ENCODE measurements around the gene OPHN1. TPM values are rescaled to one million over a fixed set of nuclear protein-coding genes. Genes with fewer than 3 reads are reported as not detected.

OPHN1 gene
- total RNA-seq, 1 experiment from 2014 or later, result 4.6 TPM

- Histone ChIP-seq H3K36me3 (ENCODE audit: control insufficient read depth, insufficient read depth, low read length) (no peaks in the 10 kb centered on the region), H3K4me3 (ENCODE audit: low read depth, low read length) (no peak overlapping the region), H3K27me3 (replicated peaks; ENCODE audit: control insufficient read depth, insufficient read depth, low read length) (no peaks in the 10 kb centered on the region), H3K9me3 (no peaks in the 10 kb centered on the region), H3K4me1 (0 out of 2 replicates have a peak, but pooled peaks cover 6% of the 10 kb centered on the region)
- H3K27ac Mint-ChIP-seq (ENCODE audit: unreplicated experiment), result no peak overlapping the region
- POLR2A ChIA-PET, result no interaction called here
- CTCF ChIA-PET, result no interaction called here
- no peak overlapping the region for H3K4me3 Mint-ChIP-seq (ENCODE audit: unreplicated experiment)
- intact Hi-C loops (cut with micrococcal nuclease; ENCODE audit: unreplicated experiment), result no loop called here
- no peak for DNase-seq
- no peaks in the 10 kb centered on the region for H3K36me3 Mint-ChIP-seq (ENCODE audit: insufficient read depth, unreplicated experiment)
- BruUV-seq (replicated peaks), result no TSS peak
- no peaks in the 10 kb centered on the region for H3K9me3 Mint-ChIP-seq (ENCODE audit: unreplicated experiment)
- H3K27me3 Mint-ChIP-seq (ENCODE audit: insufficient read depth, unreplicated experiment), result no peaks in the 10 kb centered on the region
- no peaks in the 10 kb centered on the region for H3K4me1 Mint-ChIP-seq (ENCODE audit: low read depth, unreplicated experiment)
- no peak for TF ChIP-seq CTCF (IDR thresholded peaks at IDR 0.05; ENCODE audit: insufficient read depth in 1 of 2, low read depth in 1 of 2, low read length in 1 of 2, severe bottlenecking in 1 of 2, unreplicated experiment in 1 of 2)
These were observed 318.6 kb downstream of the OPHN1 start for GRCh38 chrX:68114573-68115129.

- no peaks in the 10 kb centered on the region for H3K36me3 Mint-ChIP-seq (ENCODE audit: insufficient read depth, unreplicated experiment)
- intact Hi-C loops (cut with micrococcal nuclease; ENCODE audit: unreplicated experiment), result no loop called here
- POLR2A ChIA-PET, result no interaction called here
- H3K4me3 Mint-ChIP-seq (ENCODE audit: unreplicated experiment), result no peak overlapping the region
- H3K36me3 ChIP-seq (ENCODE audit: control insufficient read depth, insufficient read depth, low read length), result no peaks in the 10 kb centered on the region
- no peaks in the 10 kb centered on the region for H3K9me3 ChIP-seq
- H3K27ac Mint-ChIP-seq (ENCODE audit: unreplicated experiment), result no peak overlapping the region
- no peaks in the 10 kb centered on the region for H3K27me3 ChIP-seq (replicated peaks; ENCODE audit: control insufficient read depth, insufficient read depth, low read length)
- CTCF ChIA-PET, result no interaction called here
- DNase-seq, result no peak
- H3K4me3 ChIP-seq (ENCODE audit: low read depth, low read length), result no peak overlapping the region
- H3K27me3 Mint-ChIP-seq (ENCODE audit: insufficient read depth, unreplicated experiment), result no peaks in the 10 kb centered on the region
- H3K9me3 Mint-ChIP-seq (ENCODE audit: unreplicated experiment), result no peaks in the 10 kb centered on the region
- BruUV-seq (replicated peaks), result no TSS peak
- H3K4me1 ChIP-seq, result 0 out of 2 replicates have a peak, but pooled peaks cover 6% of the 10 kb centered on the region
- no peak for TF ChIP-seq CTCF (IDR thresholded peaks at IDR 0.05; ENCODE audit: insufficient read depth in 1 of 2, low read depth in 1 of 2, low read length in 1 of 2, severe bottlenecking in 1 of 2, unreplicated experiment in 1 of 2)
- H3K4me1 Mint-ChIP-seq (ENCODE audit: low read depth, unreplicated experiment), result no peaks in the 10 kb centered on the region
These were observed 319.3 kb downstream of the OPHN1 start for GRCh38 chrX:68113837-68114572.

GRCh38 chrX:68112321-68112720 lies 321.0 kb downstream of the OPHN1 start:
- Histone ChIP-seq H3K9me3 (no peaks in the 10 kb centered on the region), H3K36me3 (ENCODE audit: control insufficient read depth, insufficient read depth, low read length) (no peaks in the 10 kb centered on the region), H3K4me1 (0 out of 2 replicates have a peak, but pooled peaks cover 6% of the 10 kb centered on the region), H3K4me3 (ENCODE audit: low read depth, low read length) (no peak overlapping the region), H3K27me3 (replicated peaks; ENCODE audit: control insufficient read depth, insufficient read depth, low read length) (no peaks in the 10 kb centered on the region)
- no peaks in the 10 kb centered on the region for H3K9me3 Mint-ChIP-seq (ENCODE audit: unreplicated experiment)
- no peak for TF ChIP-seq CTCF (IDR thresholded peaks at IDR 0.05; ENCODE audit: insufficient read depth in 1 of 2, low read depth in 1 of 2, low read length in 1 of 2, severe bottlenecking in 1 of 2, unreplicated experiment in 1 of 2)
- POLR2A ChIA-PET, result no interaction called here
- H3K36me3 Mint-ChIP-seq (ENCODE audit: insufficient read depth, unreplicated experiment), result no peaks in the 10 kb centered on the region
- H3K4me3 Mint-ChIP-seq (ENCODE audit: unreplicated experiment), result no peak overlapping the region
- H3K27me3 Mint-ChIP-seq (ENCODE audit: insufficient read depth, unreplicated experiment), result no peaks in the 10 kb centered on the region
- no peak for DNase-seq
- CTCF ChIA-PET, result no interaction called here
- no peaks in the 10 kb centered on the region for H3K4me1 Mint-ChIP-seq (ENCODE audit: low read depth, unreplicated experiment)
- no peak overlapping the region for H3K27ac Mint-ChIP-seq (ENCODE audit: unreplicated experiment)
- BruUV-seq (replicated peaks), result no TSS peak
- intact Hi-C loops (cut with micrococcal nuclease; ENCODE audit: unreplicated experiment), result no loop called here
